SK-N-SH (cell line): Measurements from ENCODE around the gene RPL27. TPM values are rescaled to one million over a fixed set of nuclear protein-coding genes. Genes with fewer than 3 reads are reported as not detected.

Experiments
- CTCF ChIA-PET: fragments of 300-600, 350-600 bp; formaldehyde crosslinking; extraction: SDS; loops from one replicate; lab custom pipeline; 2021; lab: Yijun Ruan, JAX
- POLR2A ChIA-PET: fragments of 350-600 bp; sonication (Branson Sonifier 250); formaldehyde crosslinking; extraction: SDS; loops from one replicate; lab custom pipeline; 2020; ENCODE audit warnings: antibody characterized with exemption, inconsistent platforms; lab: Yijun Ruan, JAX
- DNase-seq: peaks from one replicate; pipeline ENCODE4 v3.0.0; 2012
- H2AFZ ChIP-seq: fragments of 200-600 bp; sonication (generic); 2 replicates; pipeline ENCODE4 v1.8.1; 2016; ENCODE audit warnings: antibody characterized with exemption, mild to moderate bottlenecking, low read depth
- H3F3A ChIP-seq: fragments of 200-600 bp; sonication (generic); replicated peaks from 2 replicates; pipeline ENCODE3; 2016; ENCODE audit warnings: antibody characterized with exemption, mild to moderate bottlenecking; ENCODE audit not compliant: insufficient read depth
- H3K27ac ChIP-seq, 2 experiments: fragments of 200-500 bp in 1 of 2; fragments of 200-600 bp in 1 of 2; sonication (Bioruptor generic) in 1 of 2; sonication (generic), shearing (Covaris generic) in 1 of 2; 2 replicates each; pipeline versions ENCODE4 v1.5.1 to v1.6.1; 2014 to 2016; ENCODE audit warnings: low read depth in 2 of 2, inconsistent platforms in 1 of 2, low read length in 1 of 2, mild to moderate bottlenecking in 1 of 2, mixed read lengths in 1 of 2
- H3K27me3 ChIP-seq: fragments of 200-600 bp; sonication (generic), shearing (Covaris generic); 2 replicates; pipeline ENCODE4 v1.6.1; 2016; ENCODE audit warnings: mixed run types; ENCODE audit not compliant: insufficient read depth
- H3K36me3 ChIP-seq, 2 experiments: fragments of 200-500 bp in 1 of 2; fragments of 200-600 bp in 1 of 2; sonication (Bioruptor generic) in 1 of 2; sonication (generic) in 1 of 2; replicated peaks in 1 of 2; 2 replicates each; pipeline versions ENCODE3 to v1.5.1; 2014 to 2016; ENCODE audit warnings: low read length in 1 of 2, mild to moderate bottlenecking in 1 of 2; ENCODE audit not compliant: insufficient read depth in 2 of 2, control insufficient read depth in 1 of 2
- H3K4me1 ChIP-seq, 2 experiments: fragments of 200-500 bp in 1 of 2; fragments of 200-600 bp in 1 of 2; sonication (Bioruptor generic) in 1 of 2; sonication (generic), shearing (Covaris generic) in 1 of 2; 2 replicates each; pipeline versions ENCODE4 v1.5.1 to v1.6.1; 2014 to 2016; ENCODE audit warnings: low read depth in 1 of 2, low read length in 1 of 2, mixed run types in 1 of 2; ENCODE audit not compliant: insufficient read depth in 2 of 2, control insufficient read depth in 1 of 2
- H3K4me2 ChIP-seq: fragments of 200-600 bp; sonication (generic), shearing (Covaris generic); 2 replicates; pipeline ENCODE4 v1.6.1; 2017; ENCODE audit warnings: mixed run types
- H3K4me3 ChIP-seq, 2 experiments: fragments of 200-500 bp in 1 of 2; fragments of 200-600 bp in 1 of 2; sonication (Bioruptor generic) in 1 of 2; sonication (generic), shearing (Covaris generic) in 1 of 2; 2 replicates each; pipeline versions ENCODE4 v1.5.1 to v1.8.1; 2014 to 2016; ENCODE audit warnings: low read depth in 2 of 2, inconsistent platforms in 1 of 2, low read length in 1 of 2, mild to moderate bottlenecking in 1 of 2, mixed read lengths in 1 of 2, moderate library complexity in 1 of 2
- H3K79me2 ChIP-seq: fragments of 200-600 bp; sonication (generic); 2 replicates; pipeline ENCODE4 v1.8.1; 2017; ENCODE audit warnings: mild to moderate bottlenecking; ENCODE audit not compliant: insufficient read depth
- H3K9ac ChIP-seq: fragments of 200-600 bp; sonication (generic); 2 replicates; pipeline ENCODE4 v1.6.1; 2017; ENCODE audit warnings: mixed run types
- H3K9me2 ChIP-seq: fragments of 200-600 bp; sonication (generic); 2 replicates; pipeline ENCODE4 v1.6.1; 2017; ENCODE audit warnings: mixed run types
- H3K9me3 ChIP-seq: fragments of 200-600 bp; sonication (generic); 2 replicates; pipeline ENCODE4 v1.6.1; 2017; ENCODE audit warnings: mixed run types, mild to moderate bottlenecking, moderate library complexity
- H4K20me1 ChIP-seq: fragments of 200-600 bp; sonication (generic); 2 replicates; pipeline ENCODE4 v1.6.1; 2017; ENCODE audit warnings: mild to moderate bottlenecking, mixed run types; ENCODE audit not compliant: insufficient read depth
- ELF1 ChIP-seq: IDR thresholded peaks from 2 replicates; pipeline ENCODE4 v1.4.0; 2012
- EZH2phosphoT487 ChIP-seq: fragments of 200-600 bp; sonication (generic); IDR thresholded peaks from 2 replicates; pipeline ENCODE4 v1.6.1; 2017; ENCODE audit warnings: low read depth, mixed run types, mild to moderate bottlenecking, antibody characterized with exemption, moderate library complexity, borderline replicate concordance
- FOXJ3 ChIP-seq: sonication (generic); formaldehyde crosslinking; IDR thresholded peaks from 2 replicates; pipeline ENCODE4 v1.5.1; 2020; ENCODE audit warnings: mild to moderate bottlenecking, missing genetic modification reagents
- FOXM1 ChIP-seq: IDR thresholded peaks from 2 replicates; pipeline ENCODE4 v1.4.0; 2012; ENCODE audit warnings: low read depth, mild to moderate bottlenecking
- GABPA ChIP-seq: IDR thresholded peaks from 2 replicates; pipeline ENCODE4 v1.4.0; 2012; ENCODE audit warnings: low read depth, mild to moderate bottlenecking
- GATA2 ChIP-seq: sonication (generic); formaldehyde crosslinking; IDR thresholded peaks from 2 replicates; pipeline ENCODE4 v1.5.0; 2020; ENCODE audit warnings: mild to moderate bottlenecking, missing genetic modification reagents
- MXI1 ChIP-seq: IDR thresholded peaks from 2 replicates; pipeline ENCODE4 v1.6.1; 2012; ENCODE audit warnings: mild to moderate bottlenecking, low read depth, low read length, improper control_type of control experiment
- NFIC ChIP-seq: IDR thresholded peaks from 2 replicates; pipeline ENCODE4 v1.4.0; 2012; ENCODE audit warnings: borderline replicate concordance
- NRF1 ChIP-seq: IDR thresholded peaks from 2 replicates; pipeline ENCODE4 v1.6.1; 2012; ENCODE audit warnings: low read depth, mild to moderate bottlenecking, low read length
- POLR2AphosphoS5 ChIP-seq: IDR thresholded peaks from 2 replicates; pipeline ENCODE4 v1.6.1; 2012; ENCODE audit warnings: low read depth, low read length
- RCOR1 ChIP-seq: fragments of 150-350 bp; IDR thresholded peaks from 2 replicates; pipeline ENCODE4 v1.6.1; 2017; ENCODE audit warnings: antibody characterized with exemption, low read length
- RFX5 ChIP-seq: IDR thresholded peaks from 2 replicates; pipeline ENCODE4 v1.6.1; 2012; ENCODE audit warnings: mild to moderate bottlenecking, improper control_type of control experiment, low read length
- SIN3A ChIP-seq: IDR thresholded peaks from 2 replicates; pipeline ENCODE4 v1.6.1; 2012; ENCODE audit warnings: low read depth, mild to moderate bottlenecking, low read length, moderate library complexity, borderline replicate concordance
- SMC3 ChIP-seq: IDR thresholded peaks from 2 replicates; pipeline ENCODE4 v1.6.1; 2012; ENCODE audit warnings: low read depth, low read length, improper control_type of control experiment
- TCF12 ChIP-seq: IDR thresholded peaks from 2 replicates; pipeline ENCODE4 v1.4.0; 2012
- TEAD4 ChIP-seq: IDR thresholded peaks from 2 replicates; pipeline ENCODE4 v1.4.0; 2012; ENCODE audit warnings: mild to moderate bottlenecking, borderline replicate concordance; ENCODE audit not compliant: insufficient read depth
- YY1 ChIP-seq: IDR thresholded peaks from 2 replicates; pipeline ENCODE4 v1.4.0; 2012; ENCODE audit warnings: low read depth, mild to moderate bottlenecking
- WGBS: methylation state at CpG from one replicate; pipeline ENCODE4 v1.1.6; 2017; ENCODE audit warnings: low lambda C conversion rate; 5-methylcytosine and 5-hydroxymethylcytosine counted together
- polyA plus RNA-seq, 3 experiments: library from polyadenylated mRNA; depleted of rRNA; stranded (reverse); fragments of >200 nt; gene quantifications; 2 replicates each; pipeline ENCODE4 v1.2.3, GENCODE V29; 2012
- TF ChIP-seq, protein P1 (sequence below): IDR thresholded peaks from 2 replicates; pipeline ENCODE4 v1.6.1; 2012; ENCODE audit warnings: mild to moderate bottlenecking, low read depth, low read length, moderate library complexity
- TF ChIP-seq, protein P2 (sequence below): IDR thresholded peaks from 2 replicates; pipeline ENCODE4; 2012
- TF ChIP-seq, protein P3 (sequence below): IDR thresholded peaks from 2 replicates; pipeline ENCODE4 v1.4.0; 2012; ENCODE audit warnings: low read depth

RPL27 gene
- polyA plus RNA-seq, 1 of the 3 experiments (the other 2 are of a cell fraction) = 6,383 TPM

DNA sequence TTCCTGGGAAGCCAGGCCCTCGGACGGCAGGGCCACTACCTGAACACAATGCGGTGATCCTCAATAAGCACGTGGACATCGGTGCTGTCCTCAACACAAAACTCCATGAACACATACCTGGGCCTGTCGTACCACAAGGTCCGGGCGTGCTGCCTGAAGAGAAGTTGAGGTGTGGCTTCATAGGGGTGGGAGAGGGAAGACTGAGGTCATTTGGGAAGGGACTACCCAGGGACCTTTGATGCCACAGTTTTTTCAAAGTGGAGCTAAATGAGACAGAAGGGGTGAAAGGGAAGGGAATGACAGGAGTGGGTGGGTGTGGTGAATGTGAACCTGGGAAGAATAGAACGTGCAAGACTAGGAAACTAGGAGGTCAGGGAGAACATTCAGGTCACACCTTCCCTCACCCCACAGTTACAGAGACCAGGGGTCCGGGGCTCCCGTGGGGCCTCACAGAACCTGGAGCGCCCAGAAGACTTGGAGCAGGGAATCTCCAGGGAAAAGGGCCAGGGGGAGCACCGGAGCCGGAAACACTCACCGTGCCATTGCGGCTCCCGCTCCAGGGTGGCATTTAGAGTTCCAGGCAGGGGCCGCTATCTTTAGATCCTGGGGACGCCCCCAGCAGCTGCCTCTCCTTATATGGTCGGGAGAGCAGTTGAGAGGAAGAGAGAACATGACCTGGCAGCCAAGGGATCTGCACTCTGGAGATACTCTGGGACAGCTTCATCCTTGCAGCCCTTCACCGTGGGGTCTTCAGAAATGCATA, 18.5 kb upstream of the RPL27 start, which contains the start of gene PTGES3L:
TSS of gene PTGES3L (minus strand) at position 570 of the 763 bp plus-strand sequence. CDS start at position 543, 27 bp downstream.
- peak within 1 kb of the TSS; percentile 71 to 97 for H3K4me3 ChIP-seq
- peaks cover 0 to 2% of the 10 kb centered on the region in 2 experiments for H3K36me3 ChIP-seq
- CTCF ChIA-PET = interaction anchor here (1.6 kb wide), 1 partner anchor 18 kb away, joined by 9 read pairs; the partner anchor contains the start of gene RPL27
- H3K4me2 ChIP-seq = peak within 1 kb of the TSS; percentile 81
- H3K27ac ChIP-seq = peak within 1 kb of the TSS; percentile 69 to 87
- H3K9ac ChIP-seq = peak within 1 kb of the TSS; percentile 81
- H3K79me2 ChIP-seq = peaks cover 44% of the 10 kb centered on the region
- no peaks in the 10 kb centered on the region for H3K27me3 ChIP-seq
- H3K9me3 ChIP-seq = no peaks in the 10 kb centered on the region
- WGBS = 54% methylated on average over 14 of the region's 21 CpGs
- peak within 1 kb of the TSS; percentile 90 for H2AFZ ChIP-seq
- POLR2A ChIA-PET = interaction anchor here (0.6 to 1.8 kb wide), 3 partner anchors 15 to 186 kb away, joined by 3 to 11 read pairs (median 5); partner anchors contain the start of gene RPL27
- peak; percentile 51 for TF ChIP-seq GABPA
- TF ChIP-seq, protein P1, sequence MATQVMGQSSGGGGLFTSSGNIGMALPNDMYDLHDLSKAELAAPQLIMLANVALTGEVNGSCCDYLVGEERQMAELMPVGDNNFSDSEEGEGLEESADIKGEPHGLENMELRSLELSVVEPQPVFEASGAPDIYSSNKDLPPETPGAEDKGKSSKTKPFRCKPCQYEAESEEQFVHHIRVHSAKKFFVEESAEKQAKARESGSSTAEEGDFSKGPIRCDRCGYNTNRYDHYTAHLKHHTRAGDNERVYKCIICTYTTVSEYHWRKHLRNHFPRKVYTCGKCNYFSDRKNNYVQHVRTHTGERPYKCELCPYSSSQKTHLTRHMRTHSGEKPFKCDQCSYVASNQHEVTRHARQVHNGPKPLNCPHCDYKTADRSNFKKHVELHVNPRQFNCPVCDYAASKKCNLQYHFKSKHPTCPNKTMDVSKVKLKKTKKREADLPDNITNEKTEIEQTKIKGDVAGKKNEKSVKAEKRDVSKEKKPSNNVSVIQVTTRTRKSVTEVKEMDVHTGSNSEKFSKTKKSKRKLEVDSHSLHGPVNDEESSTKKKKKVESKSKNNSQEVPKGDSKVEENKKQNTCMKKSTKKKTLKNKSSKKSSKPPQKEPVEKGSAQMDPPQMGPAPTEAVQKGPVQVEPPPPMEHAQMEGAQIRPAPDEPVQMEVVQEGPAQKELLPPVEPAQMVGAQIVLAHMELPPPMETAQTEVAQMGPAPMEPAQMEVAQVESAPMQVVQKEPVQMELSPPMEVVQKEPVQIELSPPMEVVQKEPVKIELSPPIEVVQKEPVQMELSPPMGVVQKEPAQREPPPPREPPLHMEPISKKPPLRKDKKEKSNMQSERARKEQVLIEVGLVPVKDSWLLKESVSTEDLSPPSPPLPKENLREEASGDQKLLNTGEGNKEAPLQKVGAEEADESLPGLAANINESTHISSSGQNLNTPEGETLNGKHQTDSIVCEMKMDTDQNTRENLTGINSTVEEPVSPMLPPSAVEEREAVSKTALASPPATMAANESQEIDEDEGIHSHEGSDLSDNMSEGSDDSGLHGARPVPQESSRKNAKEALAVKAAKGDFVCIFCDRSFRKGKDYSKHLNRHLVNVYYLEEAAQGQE = no peak
- TF ChIP-seq, all 33 proteins: peak for 1
- DNase-seq = peak; percentile 91
- Histone ChIP-seq H3F3A (peaks cover 8% of the 10 kb centered on the region), H3K9me2 (no peaks in the 10 kb centered on the region), H3K4me1 (peaks cover 10 to 12% of the 10 kb centered on the region in 2 experiments; a peak in 2 of 4 replicates), H4K20me1 (peaks cover 5% of the 10 kb centered on the region; the same call in 1 of the 2 replicates)

DNA sequence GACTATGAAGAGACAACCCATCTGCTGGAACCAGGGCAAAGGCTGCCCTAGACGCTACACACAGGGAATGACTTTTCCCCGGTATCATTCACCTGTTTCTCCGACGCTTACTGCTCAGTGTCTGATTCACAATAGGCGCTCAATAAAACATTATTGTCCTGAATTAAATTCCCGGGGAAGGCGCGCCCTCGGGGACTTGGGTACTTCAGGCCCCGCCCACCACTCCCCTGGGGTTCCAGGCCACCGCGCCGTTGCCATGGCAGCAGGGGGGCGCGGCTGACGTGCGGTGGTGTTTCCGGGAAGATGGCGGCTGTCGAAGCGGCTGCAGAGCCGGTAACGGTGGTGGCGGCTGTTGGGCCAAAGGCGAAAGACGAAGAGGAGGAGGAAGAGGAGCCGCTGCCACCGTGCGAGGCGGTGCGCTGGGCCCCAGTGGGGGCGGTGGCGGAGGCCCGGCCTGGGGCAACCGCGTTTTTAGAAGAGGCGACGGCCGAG, 17.9 kb upstream of the RPL27 start, which contains the start of gene RUNDC1:
TSS of gene RUNDC1 (plus strand) at position 292 of the 492 bp plus-strand sequence. CDS start at position 304, 12 bp downstream.
- Histone ChIP-seq H3K4me1 (peaks cover 10 to 12% of the 10 kb centered on the region in 2 experiments; a peak in 2 of 4 replicates), H3K36me3 (peaks cover 4 to 8% of the 10 kb centered on the region in 2 experiments), H3K4me3 (peak within 1 kb of the TSS; percentile 71 to 97), H3K9ac (peak within 1 kb of the TSS; percentile 81), H3F3A (peaks cover 8% of the 10 kb centered on the region), H3K27me3 (no peaks in the 10 kb centered on the region), H2AFZ (peak within 1 kb of the TSS; percentile 90), H3K4me2 (peak within 1 kb of the TSS; percentile 81), H3K9me2 (no peaks in the 10 kb centered on the region), H3K27ac (peak within 1 kb of the TSS; percentile 69 to 87), H4K20me1 (peaks cover 5% of the 10 kb centered on the region; the same call in 1 of the 2 replicates), H3K9me3 (no peaks in the 10 kb centered on the region), H3K79me2 (peaks cover 51% of the 10 kb centered on the region)
- POLR2A ChIA-PET = interaction anchor here (0.6 to 1.8 kb wide), 2 partner anchors 15 to 18 kb away, joined by 5 to 11 read pairs; partner anchors contain the start of gene RPL27
- CTCF ChIA-PET = no interaction called here
- WGBS = 1% methylated on average over 27 of the region's 39 CpGs
- peak; percentile 98 for DNase-seq
- TF ChIP-seq RFX5 (0 out of 2 replicates have a peak, but pooled peaks have one; percentile 55), FOXJ3 (0 out of 2 replicates have a peak, but pooled peaks have one; percentile 49), ELF1 (peak; percentile 90), EZH2phosphoT487 (no peak), GATA2 (CRISPR knock-in tag) (no peak), MXI1 (peak; percentile 91), NFIC (no peak), SIN3A (peak; percentile 79; the same call in 1 of the 2 replicates), NRF1 (no peak), POLR2AphosphoS5 (peak; percentile 65), GABPA (peak; percentile 65), FOXM1 (no peak), YY1 (peak; percentile 95), RCOR1 (no peak), TEAD4 (no peak), TCF12 (no peak), SMC3 (no peak)
- TF ChIP-seq, protein P2, sequence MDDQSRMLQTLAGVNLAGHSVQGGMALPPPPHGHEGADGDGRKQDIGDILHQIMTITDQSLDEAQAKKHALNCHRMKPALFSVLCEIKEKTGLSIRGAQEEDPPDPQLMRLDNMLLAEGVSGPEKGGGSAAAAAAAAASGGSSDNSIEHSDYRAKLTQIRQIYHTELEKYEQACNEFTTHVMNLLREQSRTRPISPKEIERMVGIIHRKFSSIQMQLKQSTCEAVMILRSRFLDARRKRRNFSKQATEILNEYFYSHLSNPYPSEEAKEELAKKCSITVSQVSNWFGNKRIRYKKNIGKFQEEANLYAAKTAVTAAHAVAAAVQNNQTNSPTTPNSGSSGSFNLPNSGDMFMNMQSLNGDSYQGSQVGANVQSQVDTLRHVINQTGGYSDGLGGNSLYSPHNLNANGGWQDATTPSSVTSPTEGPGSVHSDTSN = no peak
- TF ChIP-seq, protein P3, sequence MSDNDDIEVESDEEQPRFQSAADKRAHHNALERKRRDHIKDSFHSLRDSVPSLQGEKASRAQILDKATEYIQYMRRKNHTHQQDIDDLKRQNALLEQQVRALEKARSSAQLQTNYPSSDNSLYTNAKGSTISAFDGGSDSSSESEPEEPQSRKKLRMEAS = no peak
